GM10248 (cell line): ENCODE data around the gene GAPVD1.
"Not testable (repeated sequence)": the region's sequence is repeated elsewhere in the genome, so short reads cannot be mapped to it uniquely, and the experiment has no call there.

Source experiments
- CTCF ChIA-PET: fragments of 300-600 bp; sonication (Branson Sonifier 250); formaldehyde crosslinking; extraction: SDS; loops from one replicate; lab custom pipeline; 2021; ENCODE audit warnings: antibody characterized with exemption; lab: Yijun Ruan, JAX
- POLR2A ChIA-PET: fragments of 350-650 bp; sonication (Branson Sonifier 250); formaldehyde crosslinking; extraction: SDS; loops from one replicate; lab custom pipeline; 2020; ENCODE audit warnings: antibody characterized with exemption; lab: Yijun Ruan, JAX
- DNase-seq: peaks from one replicate; pipeline ENCODE4 v3.0.0; 2012; ENCODE audit errors: extremely low spot score
- CTCF ChIP-seq: IDR thresholded peaks from 2 replicates; pipeline ENCODE4 v1.5.1; 2012; ENCODE audit warnings: mild to moderate bottlenecking, low read depth; ENCODE audit errors: extremely low read depth, missing control alignments, control extremely low read depth

The GAPVD1 gene

GRCh38 chr9:125280945-125281344 lies 19.3 kb downstream of the GAPVD1 start:
- DNase-seq = no peak
- ChIA-PET POLR2A (interaction anchor here (0.6 kb wide), 1 partner anchor 40 kb away, joined by 3 read pairs; the partner anchor contains the start of gene HSPA5), CTCF (no interaction called here)
- no peak for TF ChIP-seq CTCF

GRCh38 chr9:125284855-125285254 lies 23.2 kb downstream of the GAPVD1 start:
- TF ChIP-seq CTCF = no peak
- ChIA-PET POLR2A (no interaction called here), CTCF (interaction anchor here (1.3 to 1.7 kb wide), 2 partner anchors 16 to 29 kb away, joined by 3 to 4 read pairs; no protein-coding TSS in a partner anchor)
- DNase-seq = no peak

GRCh38 chr9:125286935-125287433 lies 25.4 kb downstream of the GAPVD1 start:
- DNase-seq, POLR2A ChIA-PET: not testable (repeated sequence)
- CTCF ChIA-PET = interaction anchor here (1.0 kb wide), 1 partner anchor 17 kb away, joined by 3 read pairs; no protein-coding TSS in a partner anchor

- DNase-seq = no peak
- CTCF ChIA-PET = interaction anchor here (1.3 kb wide), 1 partner anchor 10 kb away, joined by 3 read pairs; no protein-coding TSS in a partner anchor
- POLR2A ChIA-PET = no interaction called here
- TF ChIP-seq CTCF = no peak
Measured at GRCh38 chr9:125293134-125293533, 31.5 kb downstream of the GAPVD1 start.

- POLR2A ChIA-PET = no interaction called here
- TF ChIP-seq CTCF = no peak
Measured at GRCh38 chr9:125295657-125296056, 34.0 kb downstream of the GAPVD1 start.

GRCh38 chr9:125296843-125297372 lies 35.3 kb downstream of the GAPVD1 start:
- DNase-seq = no peak
- POLR2A ChIA-PET = no interaction called here
- CTCF ChIA-PET = no interaction called here
- no peak for TF ChIP-seq CTCF

More at GRCh38 chr9:125295657-125296056, 34.0 kb downstream of the GAPVD1 start:
- DNase-seq = no peak
- CTCF ChIA-PET = interaction anchor here (1.2 kb wide), 1 partner anchor 48 kb away, joined by 3 read pairs; no protein-coding TSS in a partner anchor

- TF ChIP-seq CTCF = no peak
- no peak for DNase-seq
- CTCF ChIA-PET = no interaction called here
- POLR2A ChIA-PET = interaction anchor here (0.7 kb wide), 2 partner anchors 14 to 37 kb away, joined by 5 to 16 read pairs; partner anchors contain the start of gene GAPVD1
Measured at GRCh38 chr9:125297917-125298316, 36.3 kb downstream of the GAPVD1 start.
